GM19328 (cell line): ENCODE measurements around the gene DGCR8.

Source experiments
- ATAC-seq: cut with Tn5 transposase; IDR thresholded peaks from one replicate; pipeline ENCODE4 v1.9.1; 2021; ENCODE audit warnings: mild to moderate bottlenecking, moderate library complexity; ENCODE audit not compliant: unreplicated experiment

The DGCR8 gene

DNA sequence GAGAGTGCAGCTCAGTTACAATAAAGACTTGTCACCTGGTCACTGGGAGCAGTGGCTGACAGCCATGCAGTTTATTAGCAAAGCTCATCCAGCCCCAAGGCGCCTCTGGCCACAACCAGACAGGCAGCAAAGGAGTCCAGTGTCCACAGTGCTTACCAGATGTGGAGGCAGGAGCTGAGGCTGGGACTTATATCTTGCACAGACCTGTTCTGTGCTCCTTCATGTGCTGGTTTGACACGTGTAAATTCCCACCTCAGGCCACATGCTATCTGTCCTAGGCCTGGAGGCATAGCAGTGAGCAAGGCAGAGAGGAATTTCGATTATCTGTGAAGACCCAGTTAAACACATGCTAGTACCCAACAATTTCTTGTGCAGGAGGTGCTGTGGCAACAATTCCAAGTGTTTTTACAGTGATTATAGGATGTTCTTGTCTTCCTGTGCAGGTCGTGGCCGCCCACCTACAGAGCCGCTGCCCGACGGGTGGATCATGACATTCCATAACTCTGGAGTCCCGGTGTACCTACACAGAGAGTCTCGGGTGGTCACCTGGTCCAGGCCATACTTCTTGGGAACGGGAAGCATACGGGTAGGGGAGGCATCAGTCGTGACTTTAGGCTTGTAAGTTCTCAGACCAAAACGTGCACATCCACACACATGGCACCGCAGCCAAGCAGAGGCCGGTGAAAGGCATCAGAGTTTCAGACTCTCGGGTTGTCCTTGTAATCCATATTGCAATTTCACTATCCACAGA is 9.4 kb downstream of the DGCR8 start:
- no peak for ATAC-seq

GRCh38 chr22:20089977-20090729 is 10.1 kb downstream of the DGCR8 start:
- ATAC-seq, result no peak

- ATAC-seq, result no peak
Measured at GRCh38 chr22:20090730-20091240, 10.7 kb downstream of the DGCR8 start.

GRCh38 chr22:20091690-20092476 is 11.8 kb downstream of the DGCR8 start:
- ATAC-seq, result no peak

DNA sequence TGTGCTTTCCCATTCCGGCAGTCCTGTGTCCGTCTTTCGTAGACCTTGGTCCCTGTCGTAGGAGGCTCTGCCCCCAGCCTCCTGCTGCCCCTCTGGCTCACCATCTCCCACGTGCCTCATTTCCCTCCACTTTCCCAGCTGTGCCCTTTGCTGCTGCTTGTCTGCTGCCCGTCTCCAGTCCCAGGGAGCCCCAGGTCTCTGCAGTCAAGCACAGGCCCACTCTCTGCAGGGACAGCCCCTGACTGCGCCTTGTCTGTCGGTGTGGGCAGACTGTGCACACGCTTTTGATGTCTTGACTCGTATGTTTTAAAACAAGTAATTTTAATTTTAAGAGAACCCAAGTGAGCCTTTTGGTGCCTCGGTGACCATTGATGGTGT is 12.4 kb downstream of the DGCR8 start:
- ATAC-seq, result no peak

DNA sequence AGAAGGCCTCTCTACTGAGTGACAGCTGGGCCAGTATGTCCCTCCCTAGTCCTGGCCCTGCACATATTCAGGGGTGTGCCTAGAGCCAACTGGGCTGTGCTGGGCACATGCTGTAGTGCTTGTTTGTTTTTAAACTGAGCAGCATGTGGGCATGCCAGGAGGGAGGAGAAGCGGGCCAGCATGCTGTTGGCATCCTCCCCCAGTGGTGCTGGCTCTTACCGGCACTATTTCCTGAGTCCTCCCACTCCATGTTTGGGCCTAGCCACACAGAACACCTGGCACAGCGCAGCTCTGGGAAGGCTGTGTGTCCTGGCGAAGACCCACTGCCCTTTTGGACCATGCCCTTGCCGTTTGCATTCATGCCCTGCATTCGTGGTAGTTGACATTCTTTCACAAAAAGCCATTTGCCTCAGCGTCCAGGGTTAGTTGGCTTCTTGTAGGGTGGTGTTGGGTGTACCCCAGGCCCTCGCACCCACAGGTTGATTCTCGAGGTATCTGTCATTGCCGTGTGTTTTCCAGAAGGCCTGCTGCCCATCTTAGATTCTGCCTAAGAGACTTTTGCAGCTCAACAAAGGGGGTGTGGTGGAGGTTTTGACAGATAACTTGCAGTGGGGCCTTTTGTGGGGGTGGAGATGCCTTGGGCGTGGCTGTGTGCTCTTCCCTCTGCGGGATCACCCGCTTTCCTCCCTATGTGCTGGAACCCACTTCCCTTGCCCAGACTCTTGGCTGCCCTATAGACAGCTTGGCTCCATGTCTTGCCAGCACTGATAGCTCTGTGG is 13.6 kb downstream of the DGCR8 start:
- no peak for ATAC-seq

GRCh38 chr22:20094197-20094807 is 14.3 kb downstream of the DGCR8 start:
- no peak for ATAC-seq

DNA sequence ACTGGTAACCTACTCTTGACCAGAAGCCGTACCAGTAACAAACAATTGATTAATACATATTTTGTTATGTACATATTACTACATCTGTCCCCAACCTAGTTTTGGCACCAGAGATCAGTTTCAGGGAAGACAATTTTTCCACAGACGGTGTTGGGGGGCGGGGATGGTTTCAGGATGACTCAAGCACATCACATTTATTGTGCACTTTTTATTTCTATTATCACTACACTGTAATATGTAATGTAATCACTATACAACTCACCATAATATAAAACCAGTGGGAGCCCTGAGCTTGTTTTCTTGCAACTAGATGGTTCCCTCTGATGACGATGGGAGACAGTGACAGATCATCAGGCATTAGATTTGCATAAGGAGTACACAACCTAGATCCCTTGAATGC is 15.5 kb downstream of the DGCR8 start:
- no peak for ATAC-seq

DNA sequence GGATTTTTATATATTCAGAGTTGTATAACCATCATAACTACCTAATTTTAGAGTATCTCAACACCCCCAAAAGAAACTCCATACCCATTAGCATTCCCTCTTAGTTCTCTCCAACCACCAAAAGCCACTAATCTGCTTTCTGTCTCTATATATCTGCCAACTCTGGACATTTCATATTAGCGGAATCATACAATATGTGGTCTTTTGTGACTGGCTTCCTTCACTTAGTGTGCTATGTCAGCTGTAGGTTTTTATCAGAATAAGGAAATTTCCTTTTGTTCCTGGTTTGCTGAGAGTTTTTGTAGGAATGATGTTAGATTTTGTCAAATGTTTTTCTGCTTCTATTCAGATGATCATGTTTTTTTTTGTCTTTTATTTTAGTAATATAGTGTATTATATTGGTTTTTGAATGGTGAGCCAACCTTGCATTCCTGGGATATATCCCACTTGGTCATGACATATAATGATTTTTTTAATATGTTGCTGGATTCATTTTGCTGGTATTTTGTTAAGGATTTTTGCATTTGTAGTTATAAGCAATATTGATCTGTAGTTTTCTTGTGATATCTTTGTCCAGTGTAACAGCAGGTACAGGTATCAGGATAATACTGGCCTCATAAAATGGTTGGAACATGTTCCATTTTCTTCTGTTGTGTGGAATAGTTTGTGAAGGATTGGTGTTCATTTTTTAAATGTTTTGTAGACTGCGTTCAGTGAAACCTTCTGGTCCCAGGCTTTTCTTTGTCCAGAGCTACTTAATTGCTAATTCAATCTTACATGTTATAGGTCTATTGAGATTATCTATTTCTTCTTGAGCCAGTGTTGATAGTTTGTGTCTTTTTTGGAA is 16.8 kb downstream of the DGCR8 start:
- ATAC-seq, result no peak

GRCh38 chr22:20099099-20099711 is 19.2 kb downstream of the DGCR8 start:
- no peak for ATAC-seq

DNA sequence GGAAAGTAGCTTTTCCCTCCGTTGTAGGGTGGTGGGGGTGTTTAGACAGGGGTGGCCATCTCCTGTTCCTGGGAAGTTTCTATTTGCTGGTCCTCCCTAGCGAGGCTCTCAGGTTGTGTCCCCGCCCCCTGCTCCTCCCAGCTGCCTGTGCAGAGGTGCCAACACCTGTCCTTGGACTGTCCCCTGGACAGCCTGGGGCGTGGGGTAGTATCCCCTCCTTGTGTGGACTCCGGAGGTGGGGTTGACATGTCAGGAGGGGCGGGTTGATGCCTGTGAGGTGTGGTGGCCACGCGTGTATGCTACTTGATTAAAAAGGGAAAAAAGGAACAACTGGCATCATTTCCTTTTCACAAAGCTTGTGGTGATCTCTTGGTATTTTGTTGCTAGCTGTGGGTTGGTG is 21.6 kb downstream of the DGCR8 start:
- ATAC-seq, result no peak

GRCh38 chr22:20102203-20102780 is 22.3 kb downstream of the DGCR8 start:
- no peak for ATAC-seq

- no peak for ATAC-seq
Measured at GRCh38 chr22:20105456-20106204, 25.6 kb downstream of the DGCR8 start.

- ATAC-seq, result no peak
Measured at GRCh38 chr22:20106205-20106848, 26.3 kb downstream of the DGCR8 start.

DNA sequence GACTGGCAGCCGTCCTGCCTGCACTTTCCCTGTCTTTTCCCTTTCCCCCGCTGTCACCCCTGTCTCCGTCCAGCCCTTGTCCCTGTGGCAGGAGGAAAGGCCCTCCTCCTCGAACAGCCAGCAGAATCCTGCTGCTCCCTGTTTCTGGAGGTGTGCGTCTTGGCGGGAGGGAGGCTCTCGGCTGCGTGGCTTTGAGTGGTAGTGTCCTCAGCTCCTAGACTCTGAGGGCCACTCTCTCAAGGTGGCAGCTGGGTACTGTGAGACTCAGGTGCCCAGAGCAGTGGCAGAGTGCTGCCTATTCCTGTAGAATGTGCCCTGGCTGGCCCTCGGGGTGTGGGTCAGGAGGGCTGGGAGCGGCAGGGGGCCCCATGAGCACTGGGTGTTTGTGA is 26.8 kb downstream of the DGCR8 start:
- ATAC-seq, result no peak

- ATAC-seq, result no peak
Measured at GRCh38 chr22:20107471-20107901, 27.4 kb downstream of the DGCR8 start.
